PFSK-1 (cell line): ENCODE data around the gene PCNX3.

Experiments
- FOXP2 ChIP-seq: optimal IDR thresholded peaks from 2 replicates; pipeline ENCODE3; 2011; ENCODE audit warnings: borderline replicate concordance, control low read depth, inconsistent platforms; ENCODE audit not compliant: insufficient read depth; ENCODE audit errors: extremely low read length, extremely low read depth
- POLR2AphosphoS5 ChIP-seq: IDR thresholded peaks from 2 replicates; pipeline ENCODE4 v1.6.1; 2012; ENCODE audit warnings: low read depth, mild to moderate bottlenecking, control low read depth, low read length, moderate library complexity
- SIN3A ChIP-seq: IDR thresholded peaks from 2 replicates; pipeline ENCODE4 v1.6.1; 2012; ENCODE audit warnings: mild to moderate bottlenecking, low read length, moderate library complexity, borderline replicate concordance; ENCODE audit not compliant: insufficient read depth
- TAF1 ChIP-seq: IDR thresholded peaks from 2 replicates; pipeline ENCODE4 v1.6.1; 2012; ENCODE audit warnings: low read length, control low read depth, borderline replicate concordance; ENCODE audit not compliant: insufficient read depth
- TF ChIP-seq, protein P1 (sequence below), 2 experiments: IDR thresholded peaks; 2 replicates each; pipeline versions ENCODE4 v1.6.1 to v1.8.0; 2011 to 2012; ENCODE audit warnings: low read depth in 2 of 2, low read length in 2 of 2, control low read depth in 1 of 2, inconsistent platforms in 1 of 2, mild to moderate bottlenecking in 1 of 2, moderate library complexity in 1 of 2; ENCODE audit not compliant: insufficient read depth in 1 of 2

The PCNX3 gene

DNA sequence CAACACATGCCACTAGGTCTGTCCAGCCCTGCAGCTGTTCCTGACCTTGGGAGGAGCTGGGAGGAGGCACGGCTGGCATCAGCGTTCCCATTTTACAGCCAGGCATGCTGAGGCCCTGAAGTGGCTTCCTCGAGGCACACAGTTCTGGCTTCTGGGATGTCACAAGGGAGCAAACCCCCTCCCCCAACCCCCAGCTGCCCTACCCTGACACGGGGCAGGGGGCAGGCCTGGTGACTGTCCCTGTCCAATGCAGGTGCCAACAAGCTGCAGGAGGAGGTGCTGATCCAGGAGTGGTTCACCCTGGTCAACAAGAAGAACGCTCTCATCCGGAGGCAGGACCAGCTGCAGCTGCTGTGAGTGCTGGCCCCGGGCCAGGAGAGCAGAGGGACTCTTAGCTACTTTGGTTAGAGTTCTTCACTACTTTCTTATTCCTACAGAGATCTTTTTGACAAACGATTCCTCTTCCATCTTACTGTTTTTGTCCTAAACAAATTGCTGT, 25.3 kb upstream of the PCNX3 start:
- no peak for TF ChIP-seq FOXP2

DNA sequence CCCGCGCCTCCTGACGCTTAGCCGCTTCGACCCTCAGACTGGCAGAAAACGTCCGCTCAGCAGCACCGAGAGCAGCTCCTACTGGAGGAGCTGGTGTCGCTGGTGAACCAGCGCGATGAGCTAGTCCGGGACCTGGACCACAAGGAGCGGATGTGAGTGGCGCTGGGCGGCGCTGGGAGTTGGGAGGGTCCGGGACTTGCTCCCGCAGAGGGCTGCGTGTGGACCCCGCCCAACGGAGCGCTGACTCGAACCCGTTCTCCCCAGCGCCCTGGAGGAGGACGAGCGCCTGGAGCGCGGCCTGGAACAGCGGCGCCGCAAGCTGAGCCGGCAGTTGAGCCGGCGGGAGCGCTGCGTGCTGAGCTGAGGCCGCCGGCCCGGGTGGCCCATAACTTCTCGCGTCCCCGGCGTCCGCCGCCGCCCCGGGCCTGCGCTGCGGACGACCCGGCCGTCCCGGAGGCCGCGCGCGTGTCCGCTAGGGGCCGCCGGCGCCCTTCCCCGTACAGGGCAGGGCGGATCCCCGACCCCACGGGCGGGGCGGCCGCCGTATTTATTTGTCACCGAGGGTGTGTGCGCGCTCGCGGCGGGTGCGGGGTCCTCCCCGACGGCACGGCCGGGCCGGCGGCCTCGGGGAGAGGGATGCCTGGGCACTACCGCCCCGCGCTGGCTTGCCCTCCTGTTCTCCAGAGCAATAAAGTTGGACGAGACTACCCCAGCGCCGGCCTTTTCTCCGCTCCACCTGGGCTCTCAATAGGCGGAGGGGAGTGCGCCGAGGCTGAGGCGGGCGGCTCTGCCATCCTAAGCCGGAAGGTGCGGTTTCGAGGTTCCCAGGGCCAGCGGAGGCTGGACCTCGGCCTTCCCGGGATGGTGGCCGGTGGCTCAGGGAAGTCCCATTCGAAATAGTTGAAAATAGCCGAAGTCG, 23.4 kb upstream of the PCNX3 start:
- no peak for TF ChIP-seq SIN3A
- TF ChIP-seq FOXP2: no peak
- TF ChIP-seq TAF1: no peak
- TF ChIP-seq, protein P1, sequence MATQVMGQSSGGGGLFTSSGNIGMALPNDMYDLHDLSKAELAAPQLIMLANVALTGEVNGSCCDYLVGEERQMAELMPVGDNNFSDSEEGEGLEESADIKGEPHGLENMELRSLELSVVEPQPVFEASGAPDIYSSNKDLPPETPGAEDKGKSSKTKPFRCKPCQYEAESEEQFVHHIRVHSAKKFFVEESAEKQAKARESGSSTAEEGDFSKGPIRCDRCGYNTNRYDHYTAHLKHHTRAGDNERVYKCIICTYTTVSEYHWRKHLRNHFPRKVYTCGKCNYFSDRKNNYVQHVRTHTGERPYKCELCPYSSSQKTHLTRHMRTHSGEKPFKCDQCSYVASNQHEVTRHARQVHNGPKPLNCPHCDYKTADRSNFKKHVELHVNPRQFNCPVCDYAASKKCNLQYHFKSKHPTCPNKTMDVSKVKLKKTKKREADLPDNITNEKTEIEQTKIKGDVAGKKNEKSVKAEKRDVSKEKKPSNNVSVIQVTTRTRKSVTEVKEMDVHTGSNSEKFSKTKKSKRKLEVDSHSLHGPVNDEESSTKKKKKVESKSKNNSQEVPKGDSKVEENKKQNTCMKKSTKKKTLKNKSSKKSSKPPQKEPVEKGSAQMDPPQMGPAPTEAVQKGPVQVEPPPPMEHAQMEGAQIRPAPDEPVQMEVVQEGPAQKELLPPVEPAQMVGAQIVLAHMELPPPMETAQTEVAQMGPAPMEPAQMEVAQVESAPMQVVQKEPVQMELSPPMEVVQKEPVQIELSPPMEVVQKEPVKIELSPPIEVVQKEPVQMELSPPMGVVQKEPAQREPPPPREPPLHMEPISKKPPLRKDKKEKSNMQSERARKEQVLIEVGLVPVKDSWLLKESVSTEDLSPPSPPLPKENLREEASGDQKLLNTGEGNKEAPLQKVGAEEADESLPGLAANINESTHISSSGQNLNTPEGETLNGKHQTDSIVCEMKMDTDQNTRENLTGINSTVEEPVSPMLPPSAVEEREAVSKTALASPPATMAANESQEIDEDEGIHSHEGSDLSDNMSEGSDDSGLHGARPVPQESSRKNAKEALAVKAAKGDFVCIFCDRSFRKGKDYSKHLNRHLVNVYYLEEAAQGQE (IDR thresholded peaks at IDR 0.05; ENCODE audit: insufficient read depth in 1 of 2, low read depth in 2 of 2, low read length in 2 of 2): no peak
- no peak for TF ChIP-seq POLR2AphosphoS5

DNA sequence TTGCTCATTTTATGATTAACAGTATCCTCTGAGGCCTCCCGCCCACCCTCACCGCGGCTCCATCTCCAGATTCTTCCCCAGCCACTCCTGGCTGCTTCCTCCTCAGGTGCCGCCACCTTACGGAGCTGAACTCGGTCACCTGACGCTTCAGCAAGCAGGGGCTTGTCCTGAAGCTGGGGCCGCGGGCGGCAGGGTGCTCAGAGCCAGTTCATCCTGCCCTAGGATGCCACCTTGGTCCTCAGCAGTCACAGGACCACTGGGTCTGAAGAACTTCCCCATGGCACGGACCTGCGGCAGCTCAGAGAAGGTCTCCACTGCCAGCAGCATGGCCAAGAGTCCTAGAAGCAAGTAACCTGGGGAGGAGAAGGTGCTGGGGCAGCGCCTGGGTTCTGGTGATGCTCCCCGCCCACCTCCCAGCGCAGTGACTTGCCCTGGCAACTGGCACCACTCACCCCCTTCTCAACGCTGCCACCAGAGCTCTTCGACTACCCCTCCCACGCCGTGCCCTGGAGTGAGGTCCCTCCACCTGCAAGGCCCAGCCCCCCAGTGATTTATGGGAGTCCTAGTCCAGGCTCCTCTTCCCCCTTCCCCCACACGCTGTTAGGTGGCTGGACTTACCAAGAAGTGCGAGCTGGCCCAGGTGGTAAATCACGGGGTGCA, 22.6 kb upstream of the PCNX3 start:
- no peak for TF ChIP-seq TAF1
- no peak for TF ChIP-seq FOXP2
- TF ChIP-seq SIN3A: no peak
- TF ChIP-seq, protein P1 (IDR thresholded peaks at IDR 0.05; ENCODE audit: insufficient read depth in 1 of 2, low read depth in 2 of 2, low read length in 2 of 2): no peak
- no peak for TF ChIP-seq POLR2AphosphoS5

- TF ChIP-seq FOXP2 (no peak), SIN3A (no peak), POLR2AphosphoS5 (no peak), TAF1 (no peak)
- TF ChIP-seq, protein P1 (IDR thresholded peaks at IDR 0.05; ENCODE audit: insufficient read depth in 1 of 2, low read depth in 2 of 2, low read length in 2 of 2): no peak
Measured at GRCh38 chr11:65593518-65594414, 21.8 kb upstream of the PCNX3 start.

GRCh38 chr11:65595131-65595530, 20.4 kb upstream of the PCNX3 start:
- TF ChIP-seq SIN3A (no peak), TAF1 (no peak), POLR2AphosphoS5 (no peak), FOXP2 (no peak)
- TF ChIP-seq, protein P1 (IDR thresholded peaks at IDR 0.05; ENCODE audit: insufficient read depth in 1 of 2, low read depth in 2 of 2, low read length in 2 of 2): no peak
